WTC11 (cell line): ENCODE measurements around the gene EMD. TPM values are rescaled to one million over a fixed set of nuclear protein-coding genes. Genes with fewer than 3 reads are reported as not detected.

ENCODE experiments used
- ATAC-seq: fragments of 200-7000 bp; cut with Tn5 transposase; 2 replicates; pipeline ENCODE4 v1.10.0; 2021; ENCODE audit warnings: mild to moderate bottlenecking, moderate library complexity
- CTCF ChIA-PET: fragments of 300-600 bp; sonication (Branson Sonifier 250); formaldehyde crosslinking; loops from one replicate; lab custom pipeline; 2021; ENCODE audit warnings: antibody characterized with exemption; lab: Charles Lee
- POLR2A ChIA-PET: fragments of 350-600 bp; sonication (Branson Sonifier 250); formaldehyde crosslinking; loops from one replicate; lab custom pipeline; 2021; ENCODE audit warnings: antibody characterized with exemption; lab: Charles Lee
- DNase-seq: peaks from one replicate; pipeline ENCODE4 v3.0.0; 2021; ENCODE audit warnings: low spot score
- H3K27ac Mint-ChIP-seq: 2 replicates; pipeline ENCODE4 v1.8.0; 2021; ENCODE audit warnings: mixed read lengths
- H3K27me3 Mint-ChIP-seq: 2 replicates; pipeline ENCODE4 v1.8.0; 2021; ENCODE audit warnings: low read depth, mild to moderate bottlenecking, moderate library complexity, mixed read lengths
- H3K36me3 Mint-ChIP-seq: 2 replicates; pipeline ENCODE4 v1.8.0; 2021; ENCODE audit warnings: mixed read lengths
- H3K4me1 Mint-ChIP-seq: 2 replicates; pipeline ENCODE4 v1.8.0; 2022; ENCODE audit warnings: mixed read lengths
- H3K4me3 Mint-ChIP-seq: 2 replicates; pipeline ENCODE4 v1.8.0; 2021; ENCODE audit warnings: mild to moderate bottlenecking, moderate library complexity, mixed read lengths
- H3K9me3 Mint-ChIP-seq: 2 replicates; pipeline ENCODE4 v1.8.0; 2021; ENCODE audit warnings: mixed read lengths
- ATF1 ChIP-seq: sonication (generic); formaldehyde crosslinking; IDR thresholded peaks from 2 replicates; pipeline ENCODE4 v1.8.1; 2023; ENCODE audit warnings: mild to moderate bottlenecking, moderate library complexity, missing genetic modification reagents
- CREM ChIP-seq: sonication (generic); formaldehyde crosslinking; IDR thresholded peaks from 2 replicates; pipeline ENCODE4 v1.8.1; 2022; ENCODE audit warnings: mild to moderate bottlenecking, missing genetic modification reagents, moderate library complexity
- FOXP1 ChIP-seq: sonication (generic); formaldehyde crosslinking; IDR thresholded peaks from 2 replicates; pipeline ENCODE4 v1.8.0; 2022; ENCODE audit warnings: missing genetic modification reagents, mild to moderate bottlenecking, moderate library complexity, borderline replicate concordance
- GRHL2 ChIP-seq: fragments of 250-450 bp; sonication (Bioruptor Pico); IDR thresholded peaks from 2 replicates; pipeline ENCODE4 v1.8.0; 2022; ENCODE audit warnings: mild to moderate bottlenecking, moderate library complexity; ENCODE audit not compliant: insufficient replicate concordance, severe bottlenecking
- IRF2 ChIP-seq: sonication (generic); formaldehyde crosslinking; IDR thresholded peaks from 2 replicates; pipeline ENCODE4 v1.8.0; 2022; ENCODE audit warnings: low read depth, missing genetic modification reagents, borderline replicate concordance
- JUN ChIP-seq: sonication (generic); formaldehyde crosslinking; IDR thresholded peaks from 2 replicates; pipeline ENCODE4 v1.8.0; 2023; ENCODE audit warnings: mild to moderate bottlenecking, missing genetic modification reagents
- MLX ChIP-seq: sonication (generic); formaldehyde crosslinking; IDR thresholded peaks from 2 replicates; pipeline ENCODE4 v1.8.1; 2023; ENCODE audit warnings: mild to moderate bottlenecking, missing genetic modification reagents, moderate library complexity
- NFATC4 ChIP-seq: fragments of 250-450 bp; sonication (Bioruptor Pico); IDR thresholded peaks from 2 replicates; pipeline ENCODE4 v1.9.0; 2021; ENCODE audit warnings: mild to moderate bottlenecking
- NFE2L1 ChIP-seq: sonication (generic); formaldehyde crosslinking; IDR thresholded peaks from 2 replicates; pipeline ENCODE4 v1.8.1; 2023; ENCODE audit warnings: missing genetic modification reagents
- SP1 ChIP-seq: sonication (generic); formaldehyde crosslinking; conservative IDR thresholded peaks from 2 replicates; pipeline ENCODE4 v1.8.1; 2022; ENCODE audit warnings: missing genetic modification reagents
- TEAD1 ChIP-seq: sonication (generic); formaldehyde crosslinking; IDR thresholded peaks from 2 replicates; pipeline ENCODE4 v1.8.0; 2022; ENCODE audit warnings: mild to moderate bottlenecking, missing genetic modification reagents
- ZNF138 ChIP-seq: sonication (generic); formaldehyde crosslinking; conservative IDR thresholded peaks from 2 replicates; pipeline ENCODE4 v1.8.1; 2022; ENCODE audit warnings: mild to moderate bottlenecking, moderate library complexity, missing genetic modification reagents
- ZNF232 ChIP-seq: sonication (generic); formaldehyde crosslinking; IDR thresholded peaks from 2 replicates; pipeline ENCODE4 v1.8.0; 2022; ENCODE audit warnings: mild to moderate bottlenecking, missing genetic modification reagents
- ZNF263 ChIP-seq: sonication (generic); formaldehyde crosslinking; IDR thresholded peaks from 2 replicates; pipeline ENCODE4 v1.8.1; 2022; ENCODE audit warnings: low read depth, mild to moderate bottlenecking, moderate library complexity, missing genetic modification reagents
- ZNF416 ChIP-seq: fragments of 250-450 bp; sonication (Bioruptor Pico); IDR thresholded peaks from 2 replicates; pipeline ENCODE4 v1.9.0; 2021; ENCODE audit warnings: mild to moderate bottlenecking, inconsistent platforms
- ZNF425 ChIP-seq: fragments of 250-450 bp; sonication (Bioruptor Pico); conservative IDR thresholded peaks from 2 replicates; pipeline ENCODE4 v1.9.0; 2021; ENCODE audit warnings: mild to moderate bottlenecking
- ZNF532 ChIP-seq: fragments of 250-450 bp; sonication (Bioruptor Pico); IDR thresholded peaks from 2 replicates; pipeline ENCODE4 v1.9.0; 2021; ENCODE audit warnings: mild to moderate bottlenecking, borderline replicate concordance
- ZNF671 ChIP-seq: fragments of 250-450 bp; sonication (Bioruptor Pico); IDR thresholded peaks from 2 replicates; pipeline ENCODE4 v1.8.0; 2021; ENCODE audit warnings: mild to moderate bottlenecking
- total RNA-seq: library from RNA; stranded (reverse); gene quantifications from 3 replicates; pipeline ENCODE4 v1.2.3, GENCODE V29; 2021
- TF ChIP-seq, protein P1 (sequence below): fragments of 250-450 bp; sonication (Bioruptor Pico); IDR thresholded peaks from 2 replicates; pipeline ENCODE4 v1.9.0; 2021; ENCODE audit warnings: mild to moderate bottlenecking
- TF ChIP-seq, protein P2 (sequence below): sonication (generic); formaldehyde crosslinking; IDR thresholded peaks from 2 replicates; pipeline ENCODE4 v1.8.0; 2022; ENCODE audit warnings: mild to moderate bottlenecking, missing genetic modification reagents
- TF ChIP-seq, protein P3 (sequence below): fragments of 250-450 bp; sonication (Bioruptor Pico); IDR thresholded peaks from 2 replicates; pipeline ENCODE4 v1.9.0; 2021; ENCODE audit warnings: moderate library complexity, mild to moderate bottlenecking, inconsistent platforms, borderline replicate concordance
- TF ChIP-seq, protein P4 (sequence below): sonication (generic); formaldehyde crosslinking; IDR thresholded peaks from 2 replicates; pipeline ENCODE4 v1.8.1; 2023; ENCODE audit warnings: mild to moderate bottlenecking, missing genetic modification reagents
- TF ChIP-seq, protein P5 (sequence below): sonication (generic); formaldehyde crosslinking; IDR thresholded peaks from 2 replicates; pipeline ENCODE4 v1.8.1; 2022; ENCODE audit warnings: mild to moderate bottlenecking, moderate library complexity, missing genetic modification reagents

Gene EMD
- total RNA-seq, 1 experiment from 2014 or later, result 78.3 TPM

- peak; percentile 89 for DNase-seq
- H3K4me3 Mint-ChIP-seq, result peak overlapping the region; percentile 75
- ChIA-PET CTCF (no interaction called here), POLR2A (interaction anchor here (0.6 to 1.0 kb wide), 4 partner anchors 9 to 443 kb away, joined by 3 to 13 read pairs (median 6); partner anchors contain the start of genes EMD, PLXNA3 and RPL10)
- 0 out of 2 replicates have a peak overlapping the region, but pooled peaks have one; percentile 45 for H3K27ac Mint-ChIP-seq
- H3K4me1 Mint-ChIP-seq, result peaks cover 11% of the 10 kb centered on the region
- H3K27me3 Mint-ChIP-seq, result peaks cover 6% of the 10 kb centered on the region
- ATAC-seq, result peak; percentile 40
- H3K36me3 Mint-ChIP-seq, result peaks cover 19% of the 10 kb centered on the region
- TF ChIP-seq ZNF263 (CRISPR knock-in tag) (no peak), ZNF232 (CRISPR knock-in tag) (0 out of 2 replicates have a peak, but pooled peaks have one; percentile 19), ZNF532 (CRISPR knock-in tag) (0 out of 2 replicates have a peak, but pooled peaks have one; percentile 42), ZNF671 (CRISPR knock-in tag) (no peak), ZNF138 (CRISPR knock-in tag) (no peak), FOXP1 (CRISPR knock-in tag) (peak; percentile 37), SP1 (CRISPR knock-in tag) (peak; percentile 93), NFATC4 (CRISPR knock-in tag) (peak; percentile 74; the same call in 1 of the 2 replicates), MLX (no peak), ZNF416 (CRISPR knock-in tag) (peak; percentile 80; the same call in 1 of the 2 replicates), JUN (CRISPR knock-in tag) (peak; percentile 48; the same call in 1 of the 2 replicates), NFE2L1 (CRISPR knock-in tag) (0 out of 2 replicates have a peak, but pooled peaks have one; percentile 51)
- TF ChIP-seq, protein P1, sequence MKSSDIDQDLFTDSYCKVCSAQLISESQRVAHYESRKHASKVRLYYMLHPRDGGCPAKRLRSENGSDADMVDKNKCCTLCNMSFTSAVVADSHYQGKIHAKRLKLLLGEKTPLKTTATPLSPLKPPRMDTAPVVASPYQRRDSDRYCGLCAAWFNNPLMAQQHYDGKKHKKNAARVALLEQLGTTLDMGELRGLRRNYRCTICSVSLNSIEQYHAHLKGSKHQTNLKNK (CRISPR knock-in tag), result peak; percentile 65; the same call in 1 of the 2 replicates
- TF ChIP-seq, protein P2, sequence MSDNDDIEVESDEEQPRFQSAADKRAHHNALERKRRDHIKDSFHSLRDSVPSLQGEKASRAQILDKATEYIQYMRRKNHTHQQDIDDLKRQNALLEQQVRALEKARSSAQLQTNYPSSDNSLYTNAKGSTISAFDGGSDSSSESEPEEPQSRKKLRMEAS, result peak; percentile 46; the same call in 1 of the 2 replicates
- TF ChIP-seq, protein P3, sequence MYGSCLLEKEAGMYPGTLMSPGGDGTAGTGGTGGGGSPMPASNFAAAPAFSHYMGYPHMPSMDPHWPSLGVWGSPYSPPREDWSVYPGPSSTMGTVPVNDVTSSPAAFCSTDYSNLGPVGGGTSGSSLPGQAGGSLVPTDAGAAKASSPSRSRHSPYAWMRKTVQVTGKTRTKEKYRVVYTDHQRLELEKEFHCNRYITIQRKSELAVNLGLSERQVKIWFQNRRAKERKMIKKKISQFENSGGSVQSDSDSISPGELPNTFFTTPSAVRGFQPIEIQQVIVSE, result no peak
- H3K9me3 Mint-ChIP-seq, result no peaks in the 10 kb centered on the region
Observed at GRCh38 chrX:154371017-154371788, 7.9 kb upstream of the EMD start.

DNA sequence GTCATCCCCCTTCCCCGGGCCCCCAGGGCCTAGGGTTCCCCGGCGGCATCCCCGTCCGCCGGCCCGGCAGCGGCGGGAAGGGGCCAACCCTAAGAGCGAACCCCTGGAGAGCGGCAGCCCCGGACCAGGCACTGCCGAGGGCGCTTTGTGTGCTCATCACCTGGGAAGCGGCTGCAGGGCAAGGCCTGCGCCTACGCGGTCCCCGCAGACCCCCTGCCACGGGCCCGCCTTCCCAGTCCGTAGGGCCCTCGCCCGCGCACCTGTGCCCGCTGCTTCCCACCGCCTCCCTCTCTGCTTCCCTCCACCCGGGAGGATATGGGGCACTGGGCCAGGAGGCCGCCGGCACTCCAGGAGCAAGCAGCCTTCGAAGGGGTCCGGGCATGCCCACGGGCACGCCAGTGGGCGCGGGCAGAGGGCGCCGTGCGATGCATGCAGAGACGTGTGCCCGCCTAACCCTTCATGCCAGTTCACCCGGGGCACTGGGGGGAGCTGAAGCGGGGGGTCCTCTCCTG, 7.2 kb upstream of the EMD start:
- ChIA-PET POLR2A (no interaction called here), CTCF (no interaction called here)
- H3K4me1 Mint-ChIP-seq, result peaks cover 11% of the 10 kb centered on the region
- H3K9me3 Mint-ChIP-seq, result no peaks in the 10 kb centered on the region
- ATAC-seq (no peak), DNase-seq (peak; percentile 23)
- peak overlapping the region; percentile 56 for H3K4me3 Mint-ChIP-seq
- no peak overlapping the region for H3K27ac Mint-ChIP-seq
- H3K36me3 Mint-ChIP-seq, result peaks cover 16% of the 10 kb centered on the region
- peaks cover 7% of the 10 kb centered on the region for H3K27me3 Mint-ChIP-seq
- TF ChIP-seq NFATC4 (CRISPR knock-in tag) (no peak), IRF2 (no peak), ATF1 (CRISPR knock-in tag) (no peak), TEAD1 (CRISPR knock-in tag) (no peak), GRHL2 (CRISPR knock-in tag) (no peak), ZNF425 (no peak), CREM (CRISPR knock-in tag) (no peak)
- TF ChIP-seq, protein P4, sequence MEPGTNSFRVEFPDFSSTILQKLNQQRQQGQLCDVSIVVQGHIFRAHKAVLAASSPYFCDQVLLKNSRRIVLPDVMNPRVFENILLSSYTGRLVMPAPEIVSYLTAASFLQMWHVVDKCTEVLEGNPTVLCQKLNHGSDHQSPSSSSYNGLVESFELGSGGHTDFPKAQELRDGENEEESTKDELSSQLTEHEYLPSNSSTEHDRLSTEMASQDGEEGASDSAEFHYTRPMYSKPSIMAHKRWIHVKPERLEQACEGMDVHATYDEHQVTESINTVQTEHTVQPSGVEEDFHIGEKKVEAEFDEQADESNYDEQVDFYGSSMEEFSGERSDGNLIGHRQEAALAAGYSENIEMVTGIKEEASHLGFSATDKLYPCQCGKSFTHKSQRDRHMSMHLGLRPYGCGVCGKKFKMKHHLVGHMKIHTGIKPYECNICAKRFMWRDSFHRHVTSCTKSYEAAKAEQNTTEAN (CRISPR knock-in tag), result no peak
- TF ChIP-seq, protein P5, sequence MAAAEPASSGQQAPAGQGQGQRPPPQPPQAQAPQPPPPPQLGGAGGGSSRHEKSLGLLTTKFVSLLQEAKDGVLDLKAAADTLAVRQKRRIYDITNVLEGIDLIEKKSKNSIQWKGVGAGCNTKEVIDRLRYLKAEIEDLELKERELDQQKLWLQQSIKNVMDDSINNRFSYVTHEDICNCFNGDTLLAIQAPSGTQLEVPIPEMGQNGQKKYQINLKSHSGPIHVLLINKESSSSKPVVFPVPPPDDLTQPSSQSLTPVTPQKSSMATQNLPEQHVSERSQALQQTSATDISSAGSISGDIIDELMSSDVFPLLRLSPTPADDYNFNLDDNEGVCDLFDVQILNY, result no peak
